Neural progenitor cell (in vitro differentiated cells): Measurements from ENCODE around the gene LANCL1. TPM values are rescaled to one million over a fixed set of nuclear protein-coding genes. Genes with fewer than 3 reads are reported as not detected.

Experiments used
- DNase-seq: peaks from one replicate; pipeline ENCODE4 v3.0.0-alpha.2; 2016; ENCODE audit warnings: low spot score
- H2AFZ ChIP-seq: fragments of 200-600 bp; sonication (generic); replicated peaks from 2 replicates; pipeline ENCODE4 v1.6.1; 2016; ENCODE audit warnings: antibody characterized with exemption
- H3F3A ChIP-seq: fragments of 200-600 bp; sonication (generic); 2 replicates; pipeline ENCODE4 v1.6.1; 2016; ENCODE audit warnings: antibody characterized with exemption, low read depth
- H3K27ac ChIP-seq: fragments of 200-600 bp; sonication (generic); 2 replicates; pipeline ENCODE4 v1.5.1; 2016; ENCODE audit warnings: mild to moderate bottlenecking
- H3K27me3 ChIP-seq: fragments of 200-600 bp; sonication (generic); 2 replicates; pipeline ENCODE4 v1.6.1; 2016; ENCODE audit warnings: mild to moderate bottlenecking, moderate library complexity
- H3K36me3 ChIP-seq: fragments of 200-600 bp; sonication (generic); 2 replicates; pipeline ENCODE4 v1.5.1; 2016
- H3K4me1 ChIP-seq: fragments of 200-600 bp; sonication (generic); 2 replicates; pipeline ENCODE4 v1.6.1; 2016; ENCODE audit warnings: mixed run types
- H3K4me2 ChIP-seq: fragments of 200-600 bp; sonication (generic); 2 replicates; pipeline ENCODE4 v1.6.1; 2016
- H3K4me3 ChIP-seq: fragments of 200-600 bp; sonication (generic); 2 replicates; pipeline ENCODE4 v1.5.1; 2016
- H3K79me2 ChIP-seq: fragments of 200-600 bp; sonication (generic); 2 replicates; pipeline ENCODE4 v1.6.1; 2016; ENCODE audit warnings: low read depth
- H3K9ac ChIP-seq: fragments of 200-600 bp; sonication (generic); 2 replicates; pipeline ENCODE4 v1.6.1; 2016
- H3K9me3 ChIP-seq: fragments of 200-600 bp; sonication (generic); 2 replicates; pipeline ENCODE4 v1.5.1; 2016; ENCODE audit warnings: low read depth
- H4K20me1 ChIP-seq: fragments of 200-600 bp; sonication (generic); 2 replicates; pipeline ENCODE4 v1.6.1; 2016; ENCODE audit warnings: low read depth
- H3K27ac Mint-ChIP-seq: 3 replicates; pipeline ENCODE4 v1.8.0; 2021; ENCODE audit warnings: mixed read lengths
- H3K27me3 Mint-ChIP-seq: 2 replicates; pipeline ENCODE4 v1.8.0; 2022; ENCODE audit warnings: low read depth, mild to moderate bottlenecking, inconsistent platforms, moderate library complexity, mixed read lengths; ENCODE audit not compliant: insufficient read depth
- H3K36me3 Mint-ChIP-seq: 3 replicates; pipeline ENCODE4 v1.8.0; 2021; ENCODE audit warnings: mixed read lengths
- H3K4me1 Mint-ChIP-seq: 3 replicates; pipeline ENCODE4 v1.8.0; 2021; ENCODE audit warnings: mixed read lengths
- H3K4me3 Mint-ChIP-seq: 3 replicates; pipeline ENCODE4 v1.8.0; 2021; ENCODE audit warnings: mild to moderate bottlenecking, moderate library complexity, mixed read lengths
- H3K9me3 Mint-ChIP-seq: 3 replicates; pipeline ENCODE4 v1.8.0; 2020; ENCODE audit warnings: mixed read lengths
- EZH2 ChIP-seq: fragments of 200-600 bp; sonication (generic); IDR thresholded peaks from 2 replicates; pipeline ENCODE4 v1.6.1; 2017; ENCODE audit warnings: antibody characterized with exemption, mild to moderate bottlenecking, moderate library complexity
- EZH2phosphoT487 ChIP-seq: fragments of 200-600 bp; sonication (generic); IDR thresholded peaks from 2 replicates; pipeline ENCODE4 v1.6.1; 2017; ENCODE audit warnings: antibody characterized with exemption
- total RNA-seq: library from RNA; depleted of rRNA; stranded (reverse); fragments of >200 nt; gene quantifications from 2 replicates; pipeline ENCODE4 v1.2.3, GENCODE V29; 2015; ENCODE audit warnings: low replicate concordance
- TF ChIP-seq, protein P1 (sequence below): fragments of 200-600 bp; sonication (generic); IDR thresholded peaks from 2 replicates; pipeline ENCODE4 v1.5.1; 2017; ENCODE audit warnings: antibody characterized with exemption, mild to moderate bottlenecking

Gene LANCL1
- total RNA-seq, 1 donor from 2014 or later: 122 TPM

DNA sequence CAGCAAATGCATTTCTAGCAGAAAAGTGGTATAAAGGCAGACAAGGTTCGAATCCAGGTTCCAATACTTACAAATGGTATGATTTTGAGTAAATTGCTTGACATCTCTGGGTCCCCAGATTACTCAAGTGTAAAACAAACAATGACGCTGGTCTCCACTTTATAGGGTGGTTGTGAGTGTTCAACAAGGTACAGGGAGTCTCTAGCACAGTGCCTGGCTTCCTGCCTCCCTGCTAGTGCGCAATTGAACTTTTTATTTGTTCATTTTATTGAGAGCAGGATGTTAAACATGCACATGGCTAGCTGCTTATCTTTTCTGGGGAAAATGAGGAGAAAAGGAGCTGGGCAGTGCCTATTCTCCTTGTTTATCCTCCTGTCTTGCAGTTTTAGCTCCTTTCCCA lies 86.7 kb downstream of the LANCL1 start:
- Histone ChIP-seq H3K4me1 (no peaks in the 10 kb centered on the region), H3K9ac (no peak overlapping the region), H3K4me3 (no peak overlapping the region), H2AFZ (no peak overlapping the region), H3K36me3 (no peaks in the 10 kb centered on the region), H3K27me3 (no peaks in the 10 kb centered on the region), H3F3A (no peaks in the 10 kb centered on the region), H4K20me1 (no peaks in the 10 kb centered on the region), H3K4me2 (no peak overlapping the region), H3K79me2 (no peaks in the 10 kb centered on the region), H3K9me3 (no peaks in the 10 kb centered on the region), H3K27ac (no peak overlapping the region)
- Mint-ChIP-seq H3K27ac (no peak overlapping the region), H3K27me3 (no peaks in the 10 kb centered on the region), H3K9me3 (no peaks in the 10 kb centered on the region), H3K36me3 (no peaks in the 10 kb centered on the region), H3K4me1 (no peaks in the 10 kb centered on the region), H3K4me3 (no peak overlapping the region)
- no peak for DNase-seq
- TF ChIP-seq EZH2: no peak
- TF ChIP-seq, protein P1, sequence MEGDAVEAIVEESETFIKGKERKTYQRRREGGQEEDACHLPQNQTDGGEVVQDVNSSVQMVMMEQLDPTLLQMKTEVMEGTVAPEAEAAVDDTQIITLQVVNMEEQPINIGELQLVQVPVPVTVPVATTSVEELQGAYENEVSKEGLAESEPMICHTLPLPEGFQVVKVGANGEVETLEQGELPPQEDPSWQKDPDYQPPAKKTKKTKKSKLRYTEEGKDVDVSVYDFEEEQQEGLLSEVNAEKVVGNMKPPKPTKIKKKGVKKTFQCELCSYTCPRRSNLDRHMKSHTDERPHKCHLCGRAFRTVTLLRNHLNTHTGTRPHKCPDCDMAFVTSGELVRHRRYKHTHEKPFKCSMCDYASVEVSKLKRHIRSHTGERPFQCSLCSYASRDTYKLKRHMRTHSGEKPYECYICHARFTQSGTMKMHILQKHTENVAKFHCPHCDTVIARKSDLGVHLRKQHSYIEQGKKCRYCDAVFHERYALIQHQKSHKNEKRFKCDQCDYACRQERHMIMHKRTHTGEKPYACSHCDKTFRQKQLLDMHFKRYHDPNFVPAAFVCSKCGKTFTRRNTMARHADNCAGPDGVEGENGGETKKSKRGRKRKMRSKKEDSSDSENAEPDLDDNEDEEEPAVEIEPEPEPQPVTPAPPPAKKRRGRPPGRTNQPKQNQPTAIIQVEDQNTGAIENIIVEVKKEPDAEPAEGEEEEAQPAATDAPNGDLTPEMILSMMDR: no peak
- TF ChIP-seq EZH2phosphoT487: no peak

DNA sequence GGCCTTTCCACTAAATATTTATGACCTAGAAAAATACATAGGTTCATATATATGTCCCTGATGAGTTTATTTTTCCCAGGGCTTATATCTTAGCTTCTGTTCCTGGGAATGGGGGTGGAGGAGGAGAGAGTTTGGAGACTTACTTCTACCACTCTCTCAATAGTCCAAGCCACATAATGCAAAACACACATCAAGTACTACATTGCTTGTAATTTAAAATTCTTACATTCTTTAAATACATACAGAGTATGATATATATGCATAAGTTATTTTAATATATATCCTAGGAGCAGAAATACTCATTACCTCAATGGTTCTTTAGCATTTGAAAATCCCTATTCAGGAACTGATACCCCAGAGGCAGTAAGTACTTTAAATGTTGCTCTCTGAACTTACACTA lies 88.4 kb downstream of the LANCL1 start:
- Mint-ChIP-seq H3K4me3 (no peak overlapping the region), H3K9me3 (no peaks in the 10 kb centered on the region), H3K36me3 (no peaks in the 10 kb centered on the region), H3K4me1 (no peaks in the 10 kb centered on the region), H3K27me3 (no peaks in the 10 kb centered on the region), H3K27ac (no peak overlapping the region)
- Histone ChIP-seq H2AFZ (no peak overlapping the region), H3K4me1 (no peaks in the 10 kb centered on the region), H3K27me3 (no peaks in the 10 kb centered on the region), H3K36me3 (no peaks in the 10 kb centered on the region), H3K9ac (no peak overlapping the region), H3K9me3 (no peaks in the 10 kb centered on the region), H3K27ac (no peak overlapping the region), H4K20me1 (no peaks in the 10 kb centered on the region), H3K79me2 (no peaks in the 10 kb centered on the region), H3K4me3 (no peak overlapping the region), H3K4me2 (no peak overlapping the region), H3F3A (no peaks in the 10 kb centered on the region)
- DNase-seq: no peak
- TF ChIP-seq, protein P1: no peak
- TF ChIP-seq EZH2: no peak
- no peak for TF ChIP-seq EZH2phosphoT487

DNA sequence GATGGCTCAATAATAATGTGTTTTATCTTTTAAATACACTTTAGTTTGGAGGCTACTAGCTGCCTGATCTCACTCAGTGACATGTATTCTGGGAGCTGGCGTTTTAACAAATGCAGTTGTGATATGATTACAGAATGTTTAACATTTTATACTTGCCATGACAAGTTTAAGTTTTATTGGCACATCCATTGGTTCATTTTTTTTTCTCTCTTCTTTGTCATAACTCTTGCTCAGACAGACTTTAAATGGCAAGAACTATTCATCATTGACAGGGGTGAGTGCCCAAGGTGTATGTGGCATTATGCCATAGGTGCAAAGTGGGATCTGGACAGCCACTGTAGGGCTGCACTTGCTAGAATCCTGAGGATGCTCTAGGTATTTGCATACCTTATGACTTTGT lies 89.5 kb downstream of the LANCL1 start:
- DNase-seq: no peak
- H3K27me3 ChIP-seq: no peaks in the 10 kb centered on the region
- no peaks in the 10 kb centered on the region for H3K4me1 Mint-ChIP-seq

More for the DNA sequence above, 89.5 kb downstream of the LANCL1 start:
- H3K4me3 Mint-ChIP-seq: no peak overlapping the region
- no peak overlapping the region for H3K27ac Mint-ChIP-seq
- Histone ChIP-seq H3K4me3 (no peak overlapping the region), H3F3A (no peaks in the 10 kb centered on the region), H3K9ac (no peak overlapping the region), H4K20me1 (no peaks in the 10 kb centered on the region), H2AFZ (no peak overlapping the region), H3K4me1 (no peaks in the 10 kb centered on the region), H3K27ac (no peak overlapping the region), H3K9me3 (no peaks in the 10 kb centered on the region), H3K36me3 (no peaks in the 10 kb centered on the region), H3K79me2 (no peaks in the 10 kb centered on the region), H3K4me2 (no peak overlapping the region)
- H3K36me3 Mint-ChIP-seq: no peaks in the 10 kb centered on the region
- H3K9me3 Mint-ChIP-seq: no peaks in the 10 kb centered on the region
- TF ChIP-seq, protein P1: no peak
- no peak for TF ChIP-seq EZH2phosphoT487
- no peak for TF ChIP-seq EZH2
- H3K27me3 Mint-ChIP-seq: no peaks in the 10 kb centered on the region

Other genes with a start within 250 kb of the LANCL1 start
- gene MYL1, start 161.6 kb downstream of the LANCL1 start, total RNA-seq: not detected in 2 replicates
- gene CPS1, start 79.8 kb upstream of the LANCL1 start, total RNA-seq: 73.2 and 86.8 TPM in 2 replicates